Stimulated activated CD8-positive, alpha-beta memory T cell treated with anti-CD3 and anti-CD28 coated beads, Interleukin-2, amount 100 ng/mL, for 1 hour (primary cell): ENCODE data around the gene THBD.
"Not testable (repeated sequence)": the region's sequence is repeated elsewhere in the genome, so short reads cannot be mapped to it uniquely, and the experiment has no call there.

ENCODE experiments used
- DNase-seq, 2 donors: peaks; one replicate each; pipeline ENCODE4 v3.0.0-alpha.2; 2020; ENCODE audit warnings: low read depth in 2 of 2

Gene THBD

GRCh38 chr20:23035731-23036130, 13.7 kb downstream of the THBD start:
- no peak for DNase-seq

DNA sequence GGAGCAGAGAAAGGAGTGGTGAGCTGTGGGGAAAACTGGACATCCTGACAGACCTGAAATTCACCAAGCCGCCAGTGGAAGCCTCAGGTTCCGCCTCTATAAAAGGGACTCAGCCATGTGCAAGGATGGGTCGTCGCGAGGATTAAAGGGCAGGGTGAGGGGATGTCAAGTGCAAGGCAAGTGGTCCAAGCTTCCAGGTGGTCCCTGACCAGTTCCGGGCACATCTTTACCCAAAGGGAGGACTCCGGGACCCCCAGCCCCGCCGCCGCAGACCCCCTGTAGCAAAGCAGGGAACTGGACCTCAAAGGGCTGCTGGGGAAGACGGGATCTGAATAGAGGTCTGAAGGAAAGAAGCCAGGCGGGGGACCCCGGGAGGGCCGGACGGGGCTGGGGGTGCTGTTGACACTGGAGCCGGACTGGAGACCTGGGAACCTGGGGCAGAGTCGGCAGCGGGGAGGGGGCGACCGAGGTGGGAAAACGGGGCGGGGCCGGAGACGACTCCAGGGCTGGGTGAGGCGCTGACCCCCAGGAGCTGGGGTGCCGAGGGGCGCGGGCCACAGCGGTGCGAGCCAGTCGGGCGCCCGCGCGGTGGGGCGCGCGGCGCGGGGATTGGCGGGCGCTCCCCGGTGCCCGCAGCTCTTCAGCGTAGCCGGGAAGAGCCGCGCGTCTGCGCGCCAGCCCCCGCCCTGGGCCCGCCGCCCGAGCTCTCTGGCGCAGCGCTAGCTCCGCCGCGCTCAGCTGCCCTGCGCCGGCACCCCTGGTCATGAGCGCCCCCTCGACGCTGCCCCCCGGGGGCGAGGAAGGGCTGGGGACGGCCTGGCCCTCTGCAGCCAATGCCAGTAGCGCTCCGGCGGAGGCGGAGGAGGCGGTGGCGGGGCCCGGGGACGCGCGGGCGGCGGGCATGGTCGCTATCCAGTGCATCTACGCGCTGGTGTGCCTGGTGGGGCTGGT, 14.5 kb downstream of the THBD start, which contains the start of gene SSTR4:
SSTR4 (plus strand) TSS at position 592 of the 951 bp plus-strand sequence; CDS start at position 764, 172 bp downstream.
- DNase-seq: no peak

GRCh38 chr20:23033918-23034317, 15.6 kb downstream of the THBD start:
- no peak for DNase-seq

GRCh38 chr20:23032750-23033078, 16.8 kb downstream of the THBD start:
- no peak for DNase-seq

- no peak for DNase-seq
These were observed 17.3 kb downstream of the THBD start for GRCh38 chr20:23032056-23032749.

- DNase-seq: no peak
These were observed 18.1 kb downstream of the THBD start for GRCh38 chr20:23031346-23031745.

DNA sequence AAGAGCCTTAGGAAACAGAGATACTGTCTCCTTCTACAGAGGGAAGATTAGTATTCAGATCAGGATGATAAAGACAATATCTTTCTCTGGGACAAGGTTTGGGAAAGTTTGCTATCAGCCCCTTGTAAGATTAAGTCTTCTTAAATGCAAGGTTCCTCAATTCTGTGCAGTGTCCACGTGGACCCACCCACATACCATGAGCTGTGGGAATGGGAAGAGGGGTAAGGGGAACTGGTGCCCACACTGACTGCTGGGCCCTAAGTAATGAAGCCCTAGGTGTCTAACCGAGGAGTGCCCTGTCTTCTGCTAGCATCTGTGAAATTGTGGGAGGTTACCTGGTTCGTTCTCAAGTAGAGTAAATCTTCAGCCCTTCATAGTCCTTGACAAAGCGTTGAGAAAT, 20.1 kb downstream of the THBD start:
- no peak for DNase-seq

DNA sequence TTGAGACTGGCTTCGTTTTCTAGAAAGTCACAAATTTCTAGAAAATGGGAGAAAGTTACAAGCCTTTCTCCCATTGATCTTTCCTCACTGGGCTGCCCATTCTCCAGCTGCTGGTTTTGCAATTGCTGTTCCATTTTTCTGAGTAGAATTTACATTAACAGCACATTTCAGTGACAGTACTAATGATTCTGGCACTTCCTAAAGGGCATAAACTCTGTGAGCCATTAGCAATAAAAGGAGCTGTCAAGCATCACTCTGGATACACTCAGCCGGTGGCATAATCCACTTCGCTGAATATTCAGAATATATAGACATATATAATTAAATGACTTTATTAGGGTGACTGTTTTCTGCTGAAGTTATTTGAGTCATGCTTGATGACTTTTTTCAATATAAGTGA, 21.1 kb downstream of the THBD start:
- no peak for DNase-seq

GRCh38 chr20:23027721-23028120, 21.8 kb downstream of the THBD start:
- no peak for DNase-seq

GRCh38 chr20:23025503-23025902, 24.0 kb downstream of the THBD start:
- DNase-seq: not testable (repeated sequence)

DNA sequence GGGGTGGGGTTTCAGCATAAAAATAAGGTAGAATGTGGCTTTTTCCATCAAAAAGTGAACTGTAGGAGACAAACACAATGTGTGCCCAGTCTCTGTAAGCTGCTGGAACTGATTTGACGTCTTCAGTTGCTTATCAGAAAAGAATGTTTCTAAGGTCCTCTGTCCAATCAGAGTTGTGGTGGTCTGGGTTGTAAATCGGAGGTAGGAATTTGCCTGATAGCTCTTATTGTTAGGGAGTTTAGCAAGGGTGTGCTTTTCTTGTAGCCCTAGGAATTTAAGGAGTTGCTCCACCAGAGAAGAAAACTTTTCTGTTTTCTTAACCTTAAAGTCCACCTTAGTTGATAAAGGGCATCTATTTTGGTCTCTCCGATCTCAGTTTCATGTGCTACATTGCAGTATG, 24.8 kb downstream of the THBD start:
- no peak for DNase-seq

- no peak for DNase-seq
These were observed 25.8 kb downstream of the THBD start for GRCh38 chr20:23023621-23024177.

GRCh38 chr20:23022849-23023248, 26.6 kb downstream of the THBD start:
- DNase-seq: no peak

DNA sequence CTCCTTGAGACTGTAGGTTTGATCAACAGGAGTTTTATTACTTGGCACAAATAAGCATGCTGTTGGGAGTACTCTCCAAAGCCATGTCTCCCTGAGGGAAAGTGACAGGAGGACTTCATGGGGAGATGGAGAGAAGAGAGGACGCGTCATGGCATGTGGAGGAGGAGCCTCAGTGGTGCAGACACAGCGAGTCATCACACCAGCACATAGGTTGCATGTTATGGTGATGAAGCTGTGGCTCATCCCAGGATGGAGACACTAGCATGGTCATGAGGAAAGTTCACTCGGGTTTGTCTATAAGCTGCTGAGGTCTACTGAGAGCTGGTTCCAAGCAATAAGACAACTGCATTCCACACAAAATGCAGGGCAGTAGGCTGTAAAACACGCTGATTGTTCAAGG, 27.5 kb downstream of the THBD start:
- no peak for DNase-seq

DNA sequence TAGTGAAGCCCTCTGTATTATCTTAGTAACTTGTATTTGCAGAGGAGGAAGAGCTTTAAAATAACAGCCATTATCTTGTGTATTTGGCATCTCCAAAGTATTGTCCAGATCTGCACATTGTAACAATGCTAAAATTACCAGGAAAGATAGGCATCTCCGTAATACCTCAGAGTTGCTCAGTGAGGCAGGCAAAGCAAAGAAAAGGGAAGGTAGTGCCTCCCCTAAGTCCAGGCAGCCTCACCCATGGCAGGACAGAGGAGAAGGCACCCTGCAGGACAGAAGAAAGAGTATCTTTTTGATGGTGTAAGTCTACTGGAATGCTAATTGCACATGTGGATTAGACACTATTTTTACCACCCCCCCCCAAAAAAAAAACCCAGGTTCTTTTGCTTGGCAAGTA, 27.9 kb downstream of the THBD start:
- DNase-seq: no peak

- DNase-seq: no peak
These were observed 29.0 kb downstream of the THBD start for GRCh38 chr20:23020230-23021018.

- no peak for DNase-seq
These were observed 30.1 kb downstream of the THBD start for GRCh38 chr20:23019403-23019802.

DNA sequence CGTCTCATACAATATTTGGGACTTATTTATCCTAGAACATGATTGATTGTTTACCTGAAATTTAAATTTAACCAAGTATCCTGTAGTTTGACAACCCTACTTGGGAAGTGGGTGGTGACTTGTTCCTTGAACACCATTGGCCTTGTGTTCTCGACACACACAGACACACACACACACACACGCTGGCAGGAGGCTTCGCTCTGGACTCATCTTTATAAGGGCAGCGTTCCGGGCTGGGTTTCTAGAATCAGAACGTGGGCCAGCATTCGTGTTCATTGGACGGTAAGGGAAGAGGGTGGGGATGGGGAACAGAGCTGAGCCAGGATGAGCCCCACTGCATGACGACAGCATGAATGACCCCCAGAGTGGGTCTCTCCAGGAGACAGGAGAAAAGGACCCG, 30.5 kb downstream of the THBD start:
- no peak for DNase-seq

GRCh38 chr20:23018432-23018831, 31.0 kb downstream of the THBD start:
- DNase-seq: no peak

GRCh38 chr20:23017516-23017915, 32.0 kb downstream of the THBD start:
- DNase-seq: no peak

DNA sequence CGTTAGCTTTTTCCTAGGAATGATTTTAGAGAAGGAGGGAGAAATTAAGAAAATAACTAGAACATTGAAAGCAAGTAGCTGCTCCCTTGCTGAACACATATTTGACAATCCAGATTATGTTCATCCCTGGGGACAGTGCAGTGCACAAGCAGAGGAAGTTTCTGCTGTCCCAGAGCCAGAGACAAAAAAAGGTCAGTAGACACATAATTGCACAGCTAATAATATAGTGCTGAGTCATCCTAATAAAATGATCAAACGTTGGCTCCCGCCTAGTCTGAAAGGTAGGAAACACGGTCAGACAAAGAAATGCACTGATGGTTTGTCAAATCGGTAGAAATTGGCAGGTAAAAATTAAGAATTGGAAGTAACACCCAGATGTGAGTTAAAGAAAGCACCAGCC, 36.0 kb downstream of the THBD start:
- no peak for DNase-seq
